H1 (cell line): ENCODE data around the gene LBHD1. TPM values are rescaled to one million over a fixed set of nuclear protein-coding genes. Genes with fewer than 3 reads are reported as not detected.

Source experiments
- BRCA1 ChIP-seq: IDR thresholded peaks from 2 replicates; pipeline ENCODE4 v1.6.1; 2012; ENCODE audit warnings: low read depth, low read length, improper control_type of control experiment
- CHD7 ChIP-seq: fragments of 300-600 bp; sonication (generic); IDR thresholded peaks from 2 replicates; pipeline ENCODE4 v1.7.1; 2012; ENCODE audit warnings: low read length, moderate library complexity, mild to moderate bottlenecking, inconsistent platforms; ENCODE audit not compliant: insufficient replicate concordance
- HDAC6 ChIP-seq: IDR thresholded peaks from one replicate; pipeline ENCODE4 v1.7.1; 2012; ENCODE audit warnings: low read depth, mild to moderate bottlenecking, inconsistent platforms, low read length, moderate library complexity
- PHF8 ChIP-seq: fragments of 200-600 bp; sonication (generic); conservative IDR thresholded peaks from 2 replicates; pipeline ENCODE4 v1.7.1; 2012; ENCODE audit warnings: low read depth, mild to moderate bottlenecking, inconsistent platforms, low read length, moderate library complexity
- RFX5 ChIP-seq: IDR thresholded peaks from 2 replicates; pipeline ENCODE4 v1.6.1; 2011; ENCODE audit warnings: low read depth, low read length, improper control_type of control experiment, borderline replicate concordance
- SIX5 ChIP-seq: IDR thresholded peaks from 2 replicates; pipeline ENCODE4 v1.6.1; 2011; ENCODE audit warnings: mild to moderate bottlenecking, low read depth, low read length
- SUZ12 ChIP-seq: fragments of 200-600 bp; sonication (generic); IDR thresholded peaks from 2 replicates; pipeline ENCODE4 v1.6.1; 2012; ENCODE audit warnings: mild to moderate bottlenecking, inconsistent platforms, low read length, moderate library complexity, mixed read lengths
- polyA plus RNA-seq, 7 experiments: library from polyadenylated mRNA; depleted of rRNA in 3 of 7; stranded (reverse) in 5 of 7; unstranded in 2 of 7; fragments of >200 nt in 5 of 7; fragments of 200-250 nt in 2 of 7; gene quantifications; 1 replicate in 5 of 7; 2 replicates in 1 of 7; 4 replicates in 1 of 7; pipeline versions ENCODE4 v1.2.1 to v1.2.3, GENCODE V29; 2011 to 2013; ENCODE audit warnings: missing spikeins in 2 of 7, mixed read lengths in 2 of 7
- total RNA-seq: library from RNA; stranded (reverse); fragmentation: NEBNext Ultra II Directional; extraction: Animal tissue kit (Norgen Biotek cat#: 25700); gene quantifications from 2 replicates; pipeline ENCODE4 v1.2.1, GENCODE V29; 2021
- TF ChIP-seq, protein P1 (sequence below), 3 experiments: IDR thresholded peaks; 1 replicate in 2 of 3; 2 replicates in 1 of 3; pipeline versions ENCODE4 v1.5.1 to v1.6.1; 2011; ENCODE audit warnings: low read length in 3 of 3, mild to moderate bottlenecking in 3 of 3, inconsistent platforms in 2 of 3, low read depth in 1 of 3, moderate library complexity in 1 of 3; ENCODE audit not compliant: insufficient read depth in 1 of 3; ENCODE audit errors: control extremely low read depth in 1 of 3

Gene LBHD1
- total and polyA plus RNA-seq, 2 of the 8 experiments (the other 6 are each of a cell fraction or from before 2014, with no cell fraction given) = 2.3 to 5.2 TPM

GRCh38 chr11:62632492-62632891 lies 39.6 kb downstream of the LBHD1 start (continued):
- TF ChIP-seq CHD7 (no peak), HDAC6 (no peak), RFX5 (no peak), BRCA1 (no peak), PHF8 (no peak), SIX5 (no peak), SUZ12 (no peak)
- TF ChIP-seq, protein P1, sequence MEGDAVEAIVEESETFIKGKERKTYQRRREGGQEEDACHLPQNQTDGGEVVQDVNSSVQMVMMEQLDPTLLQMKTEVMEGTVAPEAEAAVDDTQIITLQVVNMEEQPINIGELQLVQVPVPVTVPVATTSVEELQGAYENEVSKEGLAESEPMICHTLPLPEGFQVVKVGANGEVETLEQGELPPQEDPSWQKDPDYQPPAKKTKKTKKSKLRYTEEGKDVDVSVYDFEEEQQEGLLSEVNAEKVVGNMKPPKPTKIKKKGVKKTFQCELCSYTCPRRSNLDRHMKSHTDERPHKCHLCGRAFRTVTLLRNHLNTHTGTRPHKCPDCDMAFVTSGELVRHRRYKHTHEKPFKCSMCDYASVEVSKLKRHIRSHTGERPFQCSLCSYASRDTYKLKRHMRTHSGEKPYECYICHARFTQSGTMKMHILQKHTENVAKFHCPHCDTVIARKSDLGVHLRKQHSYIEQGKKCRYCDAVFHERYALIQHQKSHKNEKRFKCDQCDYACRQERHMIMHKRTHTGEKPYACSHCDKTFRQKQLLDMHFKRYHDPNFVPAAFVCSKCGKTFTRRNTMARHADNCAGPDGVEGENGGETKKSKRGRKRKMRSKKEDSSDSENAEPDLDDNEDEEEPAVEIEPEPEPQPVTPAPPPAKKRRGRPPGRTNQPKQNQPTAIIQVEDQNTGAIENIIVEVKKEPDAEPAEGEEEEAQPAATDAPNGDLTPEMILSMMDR (IDR thresholded peaks at IDR 0.05; ENCODE audit: control extremely low read depth in 1 of 3, insufficient read depth in 1 of 3, low read depth in 1 of 3, low read length in 3 of 3) = no peak
